Right ventricle myocardium inferior (tissue), 1 donor: ENCODE measurements around the gene ZCCHC4. TPM values are rescaled to one million over a fixed set of nuclear protein-coding genes. Genes with fewer than 3 reads are reported as not detected.
A peak's percentile ranks its signal among the peaks of the same experiment; 100 is the strongest.
"Not testable (repeated sequence)": the region's sequence is repeated elsewhere in the genome, so short reads cannot be mapped to it uniquely, and the experiment has no call there.

ENCODE experiments used
- ATAC-seq: fragments of 200-7000 bp; cut with Tn5 transposase; one replicate; pipeline ENCODE4 v1.9.1; 2020; ENCODE audit warnings: mild to moderate bottlenecking, moderate library complexity
- DNase-seq: peaks from one replicate; pipeline ENCODE4 v3.0.0; 2021; ENCODE audit errors: missing footprints
- intact Hi-C: fragments of 100-400 bp; cut with DNase I; formaldehyde crosslinking; loops from one replicate; pipeline ENCODE4 v1.11.0; 2022
- total RNA-seq: library from RNA; stranded (reverse); fragmentation: NEBNext Ultra II Directional; extraction: Animal tissue kit (Norgen Biotek cat#: 25700); gene quantifications from one replicate; pipeline ENCODE4 v1.2.1, GENCODE V29; 2021
- donor health status: DM: no; HTN: yes; CAD: no; lungs with severe emphysema.

The ZCCHC4 gene
- total RNA-seq, 1 donor from 2014 or later, result 9.3 TPM

GRCh38 chr4:25310803-25311166 lies 1.8 kb upstream of the ZCCHC4 start:
- intact Hi-C loops, result loop anchor here (5.0 kb wide), 1 partner anchor 78 kb away; the partner anchor contains the start of gene PI4K2B
- ATAC-seq, result no peak
- no peak for DNase-seq

- intact Hi-C loops, result loop anchor here (2.0 to 5.0 kb wide), 2 partner anchors 81 to 153 kb away; partner anchors contain the start of genes PI4K2B and SEPSECS
These were observed 774 bp downstream of the ZCCHC4 start for GRCh38 chr4:25313201-25313895.

GRCh38 chr4:25320336-25320735 lies 7.8 kb downstream of the ZCCHC4 start:
- DNase-seq (no peak), ATAC-seq (no peak)
- intact Hi-C loops, result no loop called here

More at GRCh38 chr4:25313201-25313895, 774 bp downstream of the ZCCHC4 start:
- DNase-seq, result no peak
- ATAC-seq, result no peak

- no peak for DNase-seq
- ATAC-seq, result no peak
- intact Hi-C loops, result no loop called here
These were observed 8.2 kb downstream of the ZCCHC4 start for GRCh38 chr4:25320773-25321172.

- ATAC-seq (no peak), DNase-seq (no peak)
- intact Hi-C loops, result no loop called here
These were observed 9.1 kb downstream of the ZCCHC4 start for GRCh38 chr4:25321703-25322102.

- ATAC-seq, DNase-seq, intact Hi-C loops: not testable (repeated sequence)
These were observed 15.9 kb downstream of the ZCCHC4 start for GRCh38 chr4:25328463-25328862.

GRCh38 chr4:25330335-25330734 lies 17.8 kb downstream of the ZCCHC4 start:
- DNase-seq (no peak), ATAC-seq (no peak)
- intact Hi-C loops, result no loop called here

- no peak for DNase-seq
- ATAC-seq, result no peak
- intact Hi-C loops, result no loop called here
These were observed 18.6 kb downstream of the ZCCHC4 start for GRCh38 chr4:25330905-25331808.

- ATAC-seq (no peak), DNase-seq (no peak)
- intact Hi-C loops, result no loop called here
These were observed 31.1 kb downstream of the ZCCHC4 start for GRCh38 chr4:25343671-25344070.

- ATAC-seq (no peak), DNase-seq (no peak)
- intact Hi-C loops, result no loop called here
These were observed 33.2 kb downstream of the ZCCHC4 start for GRCh38 chr4:25345744-25346143.

GRCh38 chr4:25346913-25347312 lies 34.3 kb downstream of the ZCCHC4 start:
- DNase-seq (no peak), ATAC-seq (no peak)
- intact Hi-C loops, result no loop called here

- intact Hi-C loops, result no loop called here
- no peak for ATAC-seq
- no peak for DNase-seq
These were observed 34.9 kb downstream of the ZCCHC4 start for GRCh38 chr4:25347473-25347872.

GRCh38 chr4:25347971-25348370 lies 35.4 kb downstream of the ZCCHC4 start:
- ATAC-seq (no peak), DNase-seq (no peak)
- intact Hi-C loops, result no loop called here

GRCh38 chr4:25350561-25350960 lies 38.0 kb downstream of the ZCCHC4 start:
- intact Hi-C loops, result no loop called here
- no peak for ATAC-seq
- no peak for DNase-seq

- DNase-seq (no peak), ATAC-seq (no peak)
- intact Hi-C loops, result no loop called here
These were observed 39.3 kb downstream of the ZCCHC4 start for GRCh38 chr4:25351777-25352416.

GRCh38 chr4:25356068-25356467 lies 43.5 kb downstream of the ZCCHC4 start:
- intact Hi-C loops, result no loop called here
- no peak for DNase-seq
- no peak for ATAC-seq

GRCh38 chr4:25358515-25359275 lies 46.1 kb downstream of the ZCCHC4 start:
- DNase-seq (no peak), ATAC-seq (no peak)
- intact Hi-C loops, result no loop called here

- DNase-seq, result peak; percentile 48
- intact Hi-C loops, result no loop called here
- no peak for ATAC-seq
These were observed 48.7 kb downstream of the ZCCHC4 start for GRCh38 chr4:25361253-25361652.
